Hepatocyte (in vitro differentiated cells): ENCODE results near the gene PUS7. TPM values are rescaled to one million over a fixed set of nuclear protein-coding genes. Genes with fewer than 3 reads are reported as not detected.
"Not testable (repeated sequence)": the region's sequence is repeated elsewhere in the genome, so short reads cannot be mapped to it uniquely, and the experiment has no call there.

ENCODE experiments used
- DNase-seq: peaks from one replicate; pipeline ENCODE4 v3.0.0-alpha.2; 2016; ENCODE audit warnings: low spot score
- H2AFZ ChIP-seq: fragments of 200-600 bp; sonication (generic); 2 replicates; pipeline ENCODE4 v1.6.0; 2016; ENCODE audit warnings: antibody characterized with exemption, mild to moderate bottlenecking
- H3K27ac ChIP-seq: fragments of 200-600 bp; sonication (generic); 2 replicates; pipeline ENCODE4 v1.5.1; 2016; ENCODE audit warnings: mild to moderate bottlenecking
- H3K27me3 ChIP-seq: fragments of 200-600 bp; sonication (generic); 2 replicates; pipeline ENCODE4 v1.6.1; 2016
- H3K36me3 ChIP-seq: fragments of 200-600 bp; sonication (generic); replicated peaks from 2 replicates; pipeline ENCODE4 v1.5.1; 2016; ENCODE audit warnings: low read depth; ENCODE audit not compliant: insufficient read depth
- H3K4me1 ChIP-seq: fragments of 200-600 bp; sonication (generic); 2 replicates; pipeline ENCODE4 v1.5.1; 2016; ENCODE audit warnings: mild to moderate bottlenecking, moderate library complexity; ENCODE audit not compliant: insufficient read depth
- H3K4me2 ChIP-seq: fragments of 200-600 bp; sonication (generic); 2 replicates; pipeline ENCODE4 v1.6.0; 2016
- H3K4me3 ChIP-seq: fragments of 200-600 bp; sonication (generic); 2 replicates; pipeline ENCODE4 v1.5.1; 2016; ENCODE audit warnings: mild to moderate bottlenecking
- H3K79me2 ChIP-seq: fragments of 200-600 bp; sonication (generic); 2 replicates; pipeline ENCODE4 v1.6.0; 2017; ENCODE audit warnings: mild to moderate bottlenecking
- H3K9me2 ChIP-seq: fragments of 200-600 bp; sonication (generic); replicated peaks from 2 replicates; pipeline ENCODE4 v1.6.0; 2017; ENCODE audit warnings: mild to moderate bottlenecking; ENCODE audit not compliant: insufficient read depth
- H3K9me3 ChIP-seq: fragments of 200-600 bp; sonication (generic); 2 replicates; pipeline ENCODE4 v1.5.1; 2016; ENCODE audit warnings: low read depth, mild to moderate bottlenecking
- H4K20me1 ChIP-seq: fragments of 200-600 bp; sonication (generic); 2 replicates; pipeline ENCODE4 v1.6.0; 2016; ENCODE audit warnings: mild to moderate bottlenecking; ENCODE audit not compliant: insufficient read depth, poor library complexity, severe bottlenecking
- CTCF ChIP-seq: fragments of 200-600 bp; sonication (generic); IDR thresholded peaks from 2 replicates; pipeline ENCODE4 v1.5.1; 2016; ENCODE audit warnings: antibody characterized with exemption, mild to moderate bottlenecking; ENCODE audit not compliant: poor library complexity
- EZH2 ChIP-seq: fragments of 200-600 bp; sonication (generic); IDR thresholded peaks from 2 replicates; pipeline ENCODE4 v1.6.1; 2016; ENCODE audit warnings: antibody characterized with exemption, mild to moderate bottlenecking, borderline replicate concordance
- EZH2phosphoT487 ChIP-seq: fragments of 200-600 bp; sonication (generic); IDR thresholded peaks from one replicate; pipeline ENCODE4 v1.6.1; 2018; ENCODE audit warnings: antibody characterized with exemption, mild to moderate bottlenecking, low read depth, moderate library complexity; ENCODE audit not compliant: unreplicated experiment, severe bottlenecking
- WGBS: methylation state at CpG from one replicate; pipeline ENCODE4 v1.1.6; 2016; ENCODE audit warnings: low lambda C conversion rate; ENCODE audit errors: missing lambda C conversion rate; 5-methylcytosine and 5-hydroxymethylcytosine counted together
- polyA plus RNA-seq: library from polyadenylated mRNA; unstranded; fragments of >200 nt; fragmentation: Nextera tagmentation; extraction: Ambion mirVana; gene quantifications from 2 replicates; pipeline ENCODE4 v1.2.1, GENCODE V29; 2016
- total RNA-seq: library from RNA; depleted of rRNA; stranded (reverse); fragments of >200 nt; gene quantifications from 2 replicates; pipeline ENCODE4 v1.2.3, GENCODE V29; 2014

Gene PUS7
- total and polyA plus RNA-seq, 2 experiments from 2014 or later = 4.3 to 12.6 TPM

DNA sequence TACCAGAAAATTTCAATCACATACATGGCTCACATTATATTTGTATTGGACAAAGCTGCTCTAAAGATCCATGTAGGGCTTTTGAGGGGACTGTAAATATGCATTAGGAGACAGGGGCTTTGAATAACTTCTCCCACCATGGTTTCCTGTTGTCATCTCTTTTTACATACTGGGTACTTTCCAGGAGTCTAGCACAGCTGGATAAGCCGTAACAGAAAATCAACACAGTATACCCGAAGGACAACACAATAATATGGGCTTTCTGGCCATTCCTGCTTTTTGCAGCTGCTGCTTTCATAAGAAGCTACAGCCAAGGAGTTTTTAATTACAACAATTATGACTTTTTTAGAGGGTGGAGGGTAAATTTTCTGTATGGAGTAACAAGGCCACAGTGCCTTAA, 70.0 kb downstream of the PUS7 start:
- Histone ChIP-seq H3K9me3 (no peaks in the 10 kb centered on the region), H3K36me3 (no peaks in the 10 kb centered on the region), H4K20me1 (no peaks in the 10 kb centered on the region), H3K27ac (no peak overlapping the region), H3K27me3 (no peaks in the 10 kb centered on the region), H3K9me2 (no peaks in the 10 kb centered on the region), H3K4me1 (no peaks in the 10 kb centered on the region), H2AFZ (no peak overlapping the region), H3K4me3 (no peak overlapping the region), H3K79me2 (no peaks in the 10 kb centered on the region), H3K4me2 (no peak overlapping the region)
- 67% methylated on average over 2 of the region's 2 CpGs for WGBS
- no peak for DNase-seq
- TF ChIP-seq EZH2phosphoT487 (no peak), CTCF (no peak), EZH2 (no peak)

DNA sequence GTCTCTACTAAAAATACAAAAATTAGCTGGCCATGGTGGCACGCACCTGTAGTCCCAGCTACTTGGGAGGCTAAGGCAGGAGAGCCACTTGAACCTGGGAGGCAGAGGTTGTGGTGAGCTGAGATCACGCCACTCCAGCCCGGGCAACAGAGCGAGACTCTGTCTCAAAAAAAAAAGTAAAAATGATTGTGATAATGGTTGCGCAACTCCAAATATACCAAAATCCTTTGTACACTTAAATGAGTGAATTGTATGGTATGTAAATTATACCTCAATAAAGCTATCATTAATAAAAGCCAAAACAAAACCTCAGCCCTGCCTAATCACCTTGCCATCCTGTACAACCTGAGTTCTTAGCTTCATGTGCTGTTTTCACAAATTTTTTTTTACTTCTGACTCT, 71.2 kb downstream of the PUS7 start:
- not testable (repeated sequence) for H4K20me1 ChIP-seq, H3K9me3 ChIP-seq, DNase-seq, H3K79me2 ChIP-seq, H2AFZ ChIP-seq, H3K27ac ChIP-seq, H3K36me3 ChIP-seq, H3K9me2 ChIP-seq, H3K4me2 ChIP-seq, H3K4me3 ChIP-seq, H3K4me1 ChIP-seq, H3K27me3 ChIP-seq
- WGBS = 100% methylated on average over 5 of the region's 5 CpGs

GRCh38 chr7:105450177-105450861, 71.8 kb downstream of the PUS7 start:
- no peaks in the 10 kb centered on the region for H3K4me1 ChIP-seq
- H4K20me1 ChIP-seq = no peaks in the 10 kb centered on the region
- no peaks in the 10 kb centered on the region for H3K79me2 ChIP-seq
- no peaks in the 10 kb centered on the region for H3K36me3 ChIP-seq
- H3K4me2 ChIP-seq = no peak overlapping the region
- H2AFZ ChIP-seq = no peak overlapping the region
- no peak for TF ChIP-seq EZH2
- no peak for TF ChIP-seq CTCF
- no peak for TF ChIP-seq EZH2phosphoT487
- H3K27ac ChIP-seq = no peak overlapping the region
- H3K9me2 ChIP-seq = no peaks in the 10 kb centered on the region
- no peaks in the 10 kb centered on the region for H3K27me3 ChIP-seq
- no peak overlapping the region for H3K4me3 ChIP-seq
- H3K9me3 ChIP-seq = no peaks in the 10 kb centered on the region
- 95% methylated on average over 8 of the region's 8 CpGs for WGBS
- no peak for DNase-seq

DNA sequence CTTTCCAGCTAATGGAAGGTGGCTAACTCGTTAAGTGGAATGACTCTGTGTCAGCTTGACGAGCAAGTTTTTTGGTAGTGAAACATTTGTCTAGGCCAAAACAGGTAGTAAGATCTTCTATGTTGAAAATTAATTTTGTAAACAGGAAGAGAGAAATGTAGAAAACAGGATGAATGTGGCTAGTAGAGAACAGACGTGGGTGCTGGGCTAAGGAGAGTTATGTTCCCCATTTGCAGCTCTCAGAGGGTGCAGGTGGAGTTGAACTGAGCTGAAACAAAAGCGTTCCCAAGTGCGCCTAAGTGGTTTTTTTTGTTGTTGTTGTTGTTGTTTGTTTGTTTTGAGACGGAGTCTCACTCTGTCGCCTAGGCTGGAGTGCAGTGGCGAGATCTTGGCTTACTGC, 73.9 kb downstream of the PUS7 start:
- Histone ChIP-seq H3K36me3 (no peaks in the 10 kb centered on the region), H3K9me3 (no peaks in the 10 kb centered on the region), H4K20me1 (no peaks in the 10 kb centered on the region), H3K27me3 (no peaks in the 10 kb centered on the region), H3K4me1 (no peaks in the 10 kb centered on the region), H3K9me2 (no peaks in the 10 kb centered on the region), H2AFZ (no peak overlapping the region), H3K4me3 (no peak overlapping the region), H3K79me2 (no peaks in the 10 kb centered on the region), H3K27ac (no peak overlapping the region), H3K4me2 (no peak overlapping the region)
- no peak for TF ChIP-seq EZH2
- TF ChIP-seq EZH2phosphoT487 = no peak
- no peak for TF ChIP-seq CTCF
- no peak for DNase-seq
- 92% methylated on average over 8 of the region's 8 CpGs for WGBS
